ES-I3 (cell line): ENCODE measurements around the gene PROK2.

ENCODE experiments used
- H3K36me3 ChIP-seq: 2 replicates; pipeline ENCODE4 v1.6.1; 2013; ENCODE audit warnings: mild to moderate bottlenecking, low read length, control low read depth, moderate library complexity; ENCODE audit not compliant: insufficient read depth
- H3K4me1 ChIP-seq: 2 replicates; pipeline ENCODE4 v1.6.1; 2013; ENCODE audit warnings: mild to moderate bottlenecking, control low read depth, low read length; ENCODE audit not compliant: insufficient read depth
- H3K9ac ChIP-seq: 2 replicates; pipeline ENCODE4 v1.6.1; 2013; ENCODE audit warnings: low read depth, mild to moderate bottlenecking, low read length, moderate library complexity
- H3K9me3 ChIP-seq: 2 replicates; pipeline ENCODE4 v1.6.1; 2013; ENCODE audit warnings: mild to moderate bottlenecking, low read length, moderate library complexity; ENCODE audit not compliant: control insufficient read depth, insufficient read depth

PROK2 gene, protein sequence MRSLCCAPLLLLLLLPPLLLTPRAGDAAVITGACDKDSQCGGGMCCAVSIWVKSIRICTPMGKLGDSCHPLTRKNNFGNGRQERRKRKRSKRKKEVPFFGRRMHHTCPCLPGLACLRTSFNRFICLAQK

DNA sequence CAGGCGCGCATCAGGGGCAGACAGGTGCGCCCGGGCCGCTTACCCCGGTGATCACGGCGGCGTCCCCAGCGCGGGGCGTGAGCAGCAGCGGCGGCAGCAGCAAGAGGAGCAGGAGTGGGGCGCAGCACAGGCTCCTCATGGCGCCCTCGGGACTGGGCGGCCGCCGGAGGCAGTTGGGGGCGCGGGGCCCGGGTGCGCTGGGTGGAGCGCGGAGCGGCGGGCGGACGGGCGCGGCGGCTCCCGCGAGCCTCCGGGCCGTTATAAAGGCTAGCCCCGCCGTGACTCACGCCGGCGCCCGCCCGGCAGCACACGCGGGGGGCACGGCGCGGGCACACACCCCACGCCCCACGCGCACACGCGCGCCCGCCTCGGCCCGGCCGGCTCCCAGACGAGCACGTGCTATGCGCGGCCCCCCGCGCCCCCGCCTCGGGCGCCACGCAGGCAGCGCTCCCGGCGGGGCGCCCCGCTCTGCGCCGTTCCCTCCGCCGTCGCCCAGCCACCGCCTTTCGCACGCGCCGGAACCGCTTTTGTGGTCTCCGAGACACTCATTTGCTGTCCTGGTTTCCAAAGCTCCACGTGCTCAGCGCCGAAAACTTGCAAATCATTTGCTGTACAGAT lies at the start of gene PROK2:
PROK2 (minus strand) TSS at position 235 of the 618 bp plus-strand sequence; CDS start at position 139, 96 bp downstream.
- H3K9ac ChIP-seq: peak within 1 kb of the TSS; percentile 52; the same call in 1 of the 2 replicates
- peaks cover 11% of the 10 kb centered on the region for H3K4me1 ChIP-seq
- no peaks in the 10 kb centered on the region for H3K9me3 ChIP-seq
- H3K36me3 ChIP-seq: no peaks in the 10 kb centered on the region

GRCh38 chr3:71831599-71831998 lies 46.7 kb upstream of the PROK2 start:
- Histone ChIP-seq H3K9me3 (no peaks in the 10 kb centered on the region), H3K36me3 (no peaks in the 10 kb centered on the region), H3K9ac (no peak overlapping the region), H3K4me1 (no peaks in the 10 kb centered on the region; the same call in 1 of the 2 replicates)

GRCh38 chr3:71825551-71826283 lies 40.8 kb upstream of the PROK2 start:
- H3K9ac ChIP-seq: no peak overlapping the region
- no peaks in the 10 kb centered on the region for H3K36me3 ChIP-seq
- H3K4me1 ChIP-seq: no peaks in the 10 kb centered on the region
- H3K9me3 ChIP-seq: no peaks in the 10 kb centered on the region

DNA sequence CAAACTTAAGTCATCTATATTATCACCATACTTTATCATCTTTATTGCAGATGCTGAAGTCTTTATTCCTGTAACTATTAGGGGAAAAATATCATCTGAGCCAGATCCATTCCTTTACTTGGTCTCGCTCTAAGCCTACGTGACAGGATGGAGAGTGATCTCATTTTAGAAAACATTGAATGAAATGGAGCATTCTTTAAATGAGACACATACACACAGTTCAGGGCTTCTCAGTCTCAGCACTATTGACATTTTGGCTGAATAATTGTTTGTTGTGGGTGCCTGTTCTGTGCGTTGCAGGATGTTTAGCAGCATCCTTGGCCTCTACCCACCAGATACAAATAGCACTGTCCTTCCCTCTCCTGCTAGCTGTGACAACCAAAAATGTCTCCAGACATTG lies 36.2 kb upstream of the PROK2 start:
- no peaks in the 10 kb centered on the region for H3K9me3 ChIP-seq
- peaks cover 18% of the 10 kb centered on the region for H3K4me1 ChIP-seq
- H3K36me3 ChIP-seq: no peaks in the 10 kb centered on the region
- no peak overlapping the region for H3K9ac ChIP-seq

DNA sequence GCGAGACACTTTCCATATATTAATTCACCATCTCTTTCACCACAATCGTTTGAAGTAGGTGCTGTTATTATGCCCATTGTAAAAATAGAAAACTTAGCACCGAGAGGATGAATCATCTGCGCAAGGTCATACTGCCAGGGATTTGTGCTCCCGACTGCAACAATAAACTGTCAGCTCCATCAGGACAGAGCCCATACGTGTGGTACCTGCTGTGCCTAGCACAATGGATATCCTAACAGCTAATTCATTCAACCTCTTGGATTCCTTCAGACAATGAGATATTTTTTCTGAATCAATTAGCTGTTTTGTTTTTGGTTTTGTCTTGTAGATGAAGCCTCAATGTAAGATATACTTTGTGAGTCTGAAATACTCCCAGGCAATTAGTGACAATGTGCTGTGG lies 32.3 kb upstream of the PROK2 start:
- no peaks in the 10 kb centered on the region for H3K36me3 ChIP-seq
- no peaks in the 10 kb centered on the region for H3K9me3 ChIP-seq
- no peak overlapping the region for H3K9ac ChIP-seq
- peaks cover 27% of the 10 kb centered on the region for H3K4me1 ChIP-seq

GRCh38 chr3:71816767-71817156 lies 31.8 kb upstream of the PROK2 start:
- Histone ChIP-seq H3K9me3 (no peaks in the 10 kb centered on the region), H3K4me1 (peaks cover 27% of the 10 kb centered on the region), H3K36me3 (no peaks in the 10 kb centered on the region), H3K9ac (no peak overlapping the region)

DNA sequence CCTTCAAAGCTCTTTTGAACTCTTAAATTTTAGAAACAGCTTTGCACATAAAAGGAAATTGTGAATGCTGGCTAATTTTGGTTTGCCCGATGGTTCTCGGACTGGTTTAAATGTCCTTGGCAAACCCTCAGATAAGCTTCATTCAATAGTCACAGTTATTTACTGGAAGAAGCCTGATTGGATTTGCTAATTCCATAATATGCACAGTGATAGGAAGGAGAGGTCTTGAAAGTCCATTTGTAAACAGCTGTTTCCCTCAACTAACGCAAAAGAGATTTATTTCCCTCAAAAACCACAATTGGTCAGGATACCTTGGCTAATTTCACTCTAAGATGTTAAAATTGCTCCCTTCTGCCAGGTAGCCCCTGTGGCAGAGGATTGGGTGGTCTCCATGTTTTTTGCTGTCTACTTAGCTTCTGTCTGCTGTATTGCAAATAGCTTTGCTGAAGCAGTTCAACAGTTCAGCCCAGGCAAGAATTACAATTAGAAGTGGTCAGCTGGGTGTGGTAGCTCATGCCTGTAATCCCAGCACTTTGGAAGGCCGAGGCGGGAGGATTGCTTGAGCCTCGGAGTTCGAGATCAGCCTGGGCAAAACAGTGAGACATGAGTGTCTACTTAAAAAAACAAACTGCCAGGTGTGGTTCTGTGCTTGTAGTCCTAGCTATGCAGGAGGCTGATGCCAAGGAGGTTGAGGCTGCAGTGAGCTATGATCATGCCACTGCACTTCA lies 30.6 kb upstream of the PROK2 start:
- Histone ChIP-seq H3K4me1 (peaks cover 27% of the 10 kb centered on the region), H3K9ac (no peak overlapping the region), H3K9me3 (no peaks in the 10 kb centered on the region), H3K36me3 (no peaks in the 10 kb centered on the region)

DNA sequence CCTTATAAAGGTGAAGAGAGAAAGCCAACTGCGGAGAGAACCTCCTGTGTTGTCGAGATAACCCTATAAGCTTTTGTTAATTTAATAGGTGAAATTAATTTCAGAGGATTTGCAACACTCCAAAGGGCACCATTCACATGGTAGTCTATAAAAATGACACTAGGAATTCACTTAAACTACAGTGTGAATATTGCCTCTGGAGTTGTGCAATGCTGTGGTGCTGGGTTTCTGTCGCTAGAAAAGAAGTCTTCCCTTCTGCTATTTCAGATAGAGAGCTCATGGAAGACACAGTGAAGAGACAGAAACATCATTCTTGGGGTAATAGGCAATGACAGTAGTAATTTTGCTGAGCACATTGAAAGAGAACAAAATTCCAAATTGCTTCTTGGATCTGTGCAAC lies 28.8 kb upstream of the PROK2 start:
- Histone ChIP-seq H3K9me3 (no peaks in the 10 kb centered on the region), H3K36me3 (no peaks in the 10 kb centered on the region), H3K9ac (no peak overlapping the region), H3K4me1 (peaks cover 27% of the 10 kb centered on the region)

GRCh38 chr3:71813073-71813472 lies 28.1 kb upstream of the PROK2 start:
- H3K9ac ChIP-seq: no peak overlapping the region
- no peaks in the 10 kb centered on the region for H3K9me3 ChIP-seq
- H3K4me1 ChIP-seq: peaks cover 24% of the 10 kb centered on the region
- H3K36me3 ChIP-seq: no peaks in the 10 kb centered on the region

- no peaks in the 10 kb centered on the region for H3K9me3 ChIP-seq
- H3K36me3 ChIP-seq: no peaks in the 10 kb centered on the region
- H3K9ac ChIP-seq: no peak overlapping the region
- 0 out of 2 replicates have a peak, but pooled peaks cover 2% of the 10 kb centered on the region for H3K4me1 ChIP-seq
Measured at GRCh38 chr3:71810056-71810455, 25.1 kb upstream of the PROK2 start.

DNA sequence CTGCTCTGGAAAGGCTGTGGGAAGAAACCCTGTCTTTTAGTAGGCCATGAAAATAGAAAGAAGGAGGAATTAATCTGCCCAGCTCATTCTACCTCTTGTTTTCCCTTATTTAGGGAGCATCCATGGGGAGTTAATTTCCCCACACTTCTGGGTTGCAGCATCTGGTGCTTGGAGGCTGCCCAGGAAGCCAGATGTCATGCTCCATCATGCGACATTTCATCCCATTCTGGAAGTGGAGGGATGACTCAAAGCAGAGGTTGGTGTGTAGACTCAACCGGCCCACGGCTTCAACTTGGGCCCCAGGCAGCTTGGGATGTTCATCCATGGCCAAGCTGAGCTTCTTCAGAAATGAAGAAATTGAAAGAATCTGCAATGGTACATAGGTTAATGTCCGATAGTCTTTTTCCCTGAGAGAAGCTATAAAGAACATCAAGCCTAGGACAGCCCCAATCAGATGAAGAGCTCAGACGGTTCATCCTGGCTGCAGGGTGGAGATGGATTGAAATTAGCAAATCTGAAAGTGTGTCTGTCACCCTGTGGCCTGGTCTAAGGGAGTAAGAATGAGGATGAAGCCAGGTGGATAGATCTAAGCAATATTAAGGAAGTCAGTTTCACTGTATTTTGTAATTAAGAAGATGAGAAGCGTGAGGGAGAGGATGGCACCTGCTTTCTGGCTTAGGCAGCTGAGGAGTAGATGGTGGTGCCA lies 24.5 kb upstream of the PROK2 start:
- H3K36me3 ChIP-seq: no peaks in the 10 kb centered on the region
- 0 out of 2 replicates have a peak, but pooled peaks cover 2% of the 10 kb centered on the region for H3K4me1 ChIP-seq
- H3K9ac ChIP-seq: no peak overlapping the region
- no peaks in the 10 kb centered on the region for H3K9me3 ChIP-seq

DNA sequence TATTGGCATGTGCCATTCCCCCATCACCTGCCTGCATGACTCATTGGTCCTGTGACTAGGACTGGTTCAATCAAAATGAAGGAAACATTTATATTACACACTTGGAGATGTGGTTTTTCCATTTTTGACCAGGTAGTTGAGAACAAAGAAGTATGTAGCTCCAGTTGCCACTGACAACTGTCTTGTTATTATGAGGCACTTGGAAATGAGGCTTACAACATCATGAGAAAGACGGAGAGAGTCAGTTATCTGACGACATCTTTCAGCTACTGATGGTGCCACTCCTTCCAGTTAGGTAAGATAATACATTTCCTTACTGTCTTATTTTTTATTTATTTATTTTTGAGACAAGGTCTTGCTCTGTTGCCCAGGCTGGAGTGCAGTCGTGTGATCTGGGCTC lies 21.8 kb upstream of the PROK2 start:
- Histone ChIP-seq H3K36me3 (no peaks in the 10 kb centered on the region), H3K9ac (no peak overlapping the region), H3K4me1 (peaks cover 18% of the 10 kb centered on the region), H3K9me3 (no peaks in the 10 kb centered on the region)

GRCh38 chr3:71805691-71806090 lies 20.7 kb upstream of the PROK2 start:
- Histone ChIP-seq H3K9ac (no peak overlapping the region), H3K9me3 (no peaks in the 10 kb centered on the region), H3K36me3 (no peaks in the 10 kb centered on the region), H3K4me1 (peaks cover 27% of the 10 kb centered on the region)

DNA sequence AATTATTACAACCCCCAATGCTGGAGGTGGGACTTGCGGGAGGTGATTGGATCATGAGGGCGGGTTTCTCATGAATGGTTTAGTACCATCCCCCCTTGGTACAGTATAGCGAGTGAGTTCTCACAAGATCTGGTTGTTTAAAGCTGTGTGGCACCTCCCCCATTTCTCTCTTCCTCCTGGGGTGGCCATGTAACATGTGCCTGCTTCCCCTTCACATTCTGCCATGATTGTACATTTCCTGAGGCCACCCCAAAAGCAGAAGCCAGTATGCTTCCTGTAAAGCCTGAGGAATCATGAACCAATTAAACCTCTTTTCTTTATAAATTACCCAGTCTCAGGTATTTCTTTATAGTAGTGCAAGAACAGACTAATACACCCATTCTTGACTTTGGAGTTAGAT lies 20.3 kb upstream of the PROK2 start:
- Histone ChIP-seq H3K9ac (no peak overlapping the region), H3K9me3 (no peaks in the 10 kb centered on the region), H3K36me3 (no peaks in the 10 kb centered on the region), H3K4me1 (peaks cover 32% of the 10 kb centered on the region)
